ENCODE measurements around the gene SULF2.

The SULF2 gene

GRCh38 chr20:47748069-47748468 lies 37.2 kb downstream of the SULF2 start:
- TF ChIP-seq CTCF (IDR thresholded peaks at IDR 0.05; ENCODE audit: insufficient read depth, missing control alignments) = no peak

GRCh38 chr20:47747669-47748031 lies 37.6 kb downstream of the SULF2 start:
- FAIRE-seq = no peak
- DNase-seq (ENCODE audit: insufficient read length, low spot score) = no peak
- TF ChIP-seq CTCF (IDR thresholded peaks at IDR 0.05; ENCODE audit: insufficient read depth, missing control alignments) = no peak

More at GRCh38 chr20:47748069-47748468, 37.2 kb downstream of the SULF2 start:
- no peak for FAIRE-seq
- no peak for DNase-seq (ENCODE audit: insufficient read length, low spot score)

GRCh38 chr20:47744803-47745202 lies 40.5 kb downstream of the SULF2 start:
- FAIRE-seq (no peak), DNase-seq (ENCODE audit: insufficient read length, low spot score) (no peak)
- TF ChIP-seq CTCF (IDR thresholded peaks at IDR 0.05; ENCODE audit: insufficient read depth, missing control alignments) = no peak

GRCh38 chr20:47743671-47744070 lies 41.6 kb downstream of the SULF2 start:
- no peak for DNase-seq (ENCODE audit: insufficient read length, low spot score)
- FAIRE-seq = no peak
- no peak for TF ChIP-seq CTCF (IDR thresholded peaks at IDR 0.05; ENCODE audit: insufficient read depth, missing control alignments)

GRCh38 chr20:47741669-47742608 lies 43.3 kb downstream of the SULF2 start:
- TF ChIP-seq CTCF (IDR thresholded peaks at IDR 0.05; ENCODE audit: insufficient read depth, missing control alignments) = no peak
- DNase-seq (ENCODE audit: insufficient read length, low spot score) (no peak), FAIRE-seq (no peak)

GRCh38 chr20:47740862-47741184 lies 44.5 kb downstream of the SULF2 start:
- DNase-seq (ENCODE audit: insufficient read length, low spot score) (no peak), FAIRE-seq (no peak)
- TF ChIP-seq CTCF (IDR thresholded peaks at IDR 0.05; ENCODE audit: insufficient read depth, missing control alignments) = no peak

GRCh38 chr20:47740121-47740861 lies 45.0 kb downstream of the SULF2 start:
- TF ChIP-seq CTCF (IDR thresholded peaks at IDR 0.05; ENCODE audit: insufficient read depth, missing control alignments) = no peak
- no peak for FAIRE-seq
- DNase-seq (ENCODE audit: insufficient read length, low spot score) = no peak
